ENCODE data around the gene CSPG4. TPM values are rescaled to one million over a fixed set of nuclear protein-coding genes. Genes with fewer than 3 reads are reported as not detected.

CSPG4 gene
- total and polyA plus RNA-seq, 2 of the 4 experiments (the other 2 are of a cell fraction) = 12.4 to 28.4 TPM

DNA sequence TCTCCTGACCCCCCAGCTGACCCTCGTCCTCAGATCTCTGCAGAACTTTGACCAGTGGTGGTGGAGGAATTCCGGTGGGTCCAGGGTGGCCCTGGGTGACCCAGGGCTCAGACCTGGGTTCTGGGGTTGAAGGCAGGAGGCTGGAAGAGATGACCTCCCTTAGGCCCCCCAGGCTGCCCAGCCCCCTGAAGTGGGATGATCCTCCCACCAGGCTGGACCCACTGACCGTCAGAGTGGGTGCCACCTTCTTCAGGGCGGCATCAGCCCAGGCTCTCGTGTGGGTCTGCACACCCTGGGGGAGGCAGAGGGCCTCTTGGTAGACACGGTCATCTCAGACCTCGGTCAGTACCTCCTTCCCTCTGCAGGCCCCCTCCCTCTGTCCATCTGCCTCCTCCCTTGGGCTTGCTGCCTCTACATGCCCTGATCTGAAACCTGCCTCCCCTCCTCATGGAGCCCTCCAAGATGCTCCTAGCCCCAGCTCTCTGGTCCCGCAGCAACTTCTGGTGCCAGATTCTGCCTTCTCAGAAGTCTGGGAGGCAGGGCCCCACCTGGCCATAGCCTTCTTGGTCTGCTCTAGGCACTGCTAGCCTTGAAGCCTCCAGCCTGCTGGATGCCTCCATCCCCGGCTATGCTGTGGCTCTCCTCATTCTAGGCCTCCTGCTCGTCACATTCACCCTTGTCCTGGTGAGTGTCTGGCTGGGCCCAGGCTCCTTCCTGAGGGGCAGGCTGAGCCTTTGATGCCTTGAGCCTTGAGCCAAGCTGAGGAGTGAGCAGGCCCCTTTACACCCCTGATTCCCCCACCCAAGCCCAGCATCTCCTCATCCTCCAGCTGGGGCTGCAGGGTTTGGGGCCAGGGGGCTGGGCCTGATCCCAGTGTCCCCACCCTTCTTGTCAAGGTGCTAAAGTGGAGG, 49.1 kb upstream of the CSPG4 start:
- Histone ChIP-seq H2BK20ac (ENCODE audit: low read depth, low read length) (no peak overlapping the region), H3K27ac (ENCODE audit: insufficient read depth, low read length) (no peak overlapping the region), H2BK5ac (ENCODE audit: low read depth, low read length, poor library complexity, severe bottlenecking) (no peak overlapping the region), H2BK15ac (ENCODE audit: low read depth, low read length) (no peak overlapping the region), H3K9ac (ENCODE audit: low read depth, low read length) (no peak overlapping the region), H4K91ac (ENCODE audit: insufficient read depth, low read depth, low read length) (no peak overlapping the region), H3K56ac (ENCODE audit: extremely low read depth, insufficient read depth, low read length) (no peak overlapping the region), H3K9me1 (ENCODE audit: insufficient read depth, low read length) (peaks cover 3% of the 10 kb centered on the region), H3K27me3 (ENCODE audit: control insufficient read depth, insufficient read depth, low read length) (no peaks in the 10 kb centered on the region; the same call in 1 of the 2 replicates), H4K20me1 (ENCODE audit: insufficient read depth, low read length) (no peaks in the 10 kb centered on the region), H2AFZ (replicated peaks; ENCODE audit: low read length, poor library complexity) (peak overlapping the region; percentile 23), H4K8ac (ENCODE audit: low read depth in 2 of 2, low read length in 2 of 2) (no peak overlapping the region), H2AK9ac (replicated peaks; ENCODE audit: low read depth, low read length, poor library complexity) (no peak overlapping the region), H3K36me3 (ENCODE audit: control insufficient read depth, insufficient read depth, low read length) (no peaks in the 10 kb centered on the region), H3K23ac (ENCODE audit: low read depth, low read length) (no peak overlapping the region), H3K4ac (ENCODE audit: low read depth, low read length) (no peak overlapping the region), H3K14ac (replicated peaks; ENCODE audit: low read depth, low read length) (no peak overlapping the region), H3K4me1 (ENCODE audit: control insufficient read depth, insufficient read depth, low read length) (peaks cover 2% of the 10 kb centered on the region), H2AK5ac (ENCODE audit: low read depth, low read length) (no peak overlapping the region), H3K4me3 (ENCODE audit: insufficient read depth, low read depth, low read length) (no peak overlapping the region), H4K5ac (ENCODE audit: low read depth, low read length) (no peak overlapping the region), H3K18ac (ENCODE audit: low read depth, low read length) (no peak overlapping the region), H3K4me2 (ENCODE audit: low read depth, low read length) (no peak overlapping the region), H2BK120ac (ENCODE audit: low read depth, low read length) (no peak overlapping the region), H3K79me1 (ENCODE audit: low read depth in 1 of 2, low read length in 2 of 2) (peaks cover 0 to 6% of the 10 kb centered on the region in 2 experiments; a peak in 1 of 4 replicates), H3K9me3 (ENCODE audit: control insufficient read depth, insufficient read depth, low read length) (no peaks in the 10 kb centered on the region)
- BruUV-seq (replicated peaks) = no TSS peak
- in situ Hi-C loops (cut with MboI; ENCODE audit: low sequenced_read_pairs) (no loop called here), dilution Hi-C loops (cut with HindIII; ENCODE audit: low sequenced_read_pairs, unreplicated experiment) (no loop called here), intact Hi-C loops (cut with micrococcal nuclease) (no loop called here)
- no peak for DNase-seq
- ChIA-PET CTCF (no interaction called here), POLR2A (ENCODE audit: unreplicated experiment) (no interaction called here)
- WGBS, 2 experiments (ENCODE audit: extremely low coverage in 2 of 2, insufficient read length in 1 of 2) = 88% methylated on average over 4 of the region's 10 CpGs; no CpG with 5 or more reads in 1 of the 2 experiments
- ATAC-seq (ENCODE audit: low read depth) = no peak
- no peak for TF ChIP-seq ELK1 (IDR thresholded peaks at IDR 0.05; ENCODE audit: borderline replicate concordance, low read depth, low read length)
- no peak for TF ChIP-seq MAZ (IDR thresholded peaks at IDR 0.05; ENCODE audit: borderline replicate concordance, low read depth, low read length)
- no peak for TF ChIP-seq RAD21 (IDR thresholded peaks at IDR 0.05; ENCODE audit: low read length)
- TF ChIP-seq FOS (IDR thresholded peaks at IDR 0.05; ENCODE audit: low read depth, low read length) = no peak
- TF ChIP-seq CHD1 (IDR thresholded peaks at IDR 0.05; ENCODE audit: low read depth, low read length) = no peak
- TF ChIP-seq CEBPB (IDR thresholded peaks at IDR 0.05; ENCODE audit: low read depth, low read length) = no peak
- TF ChIP-seq RFX5 (IDR thresholded peaks at IDR 0.05; ENCODE audit: low read depth, low read length) = no peak
- no peak for TF ChIP-seq SMC3 (IDR thresholded peaks at IDR 0.05; ENCODE audit: low read depth, low read length)
- no peak for TF ChIP-seq MAFK (IDR thresholded peaks at IDR 0.05; ENCODE audit: low read depth, low read length)
- TF ChIP-seq MXI1 (IDR thresholded peaks at IDR 0.05; ENCODE audit: borderline replicate concordance, low read depth, low read length) = no peak
- TF ChIP-seq USF2 (IDR thresholded peaks at IDR 0.05; ENCODE audit: low read depth, low read length) = no peak
- TF ChIP-seq CTCF (conservative IDR thresholded peaks at IDR 0.05; ENCODE audit: low read depth, low read length) = no peak
- TF ChIP-seq BHLHE40 (IDR thresholded peaks at IDR 0.05; ENCODE audit: low read depth, low read length) = no peak
- no peak for TF ChIP-seq NFE2L2 (IDR thresholded peaks at IDR 0.05; ENCODE audit: low read depth, low read length)

Measured in IMR-90 (cell line).